Loucy (cell line): ENCODE data around the gene SDR9C7.

Experiments
- CTCF ChIP-seq: fragments of 200-600 bp; sonication (generic); conservative IDR thresholded peaks from 2 replicates; pipeline ENCODE4 v1.5.1; 2014; ENCODE audit warnings: mild to moderate bottlenecking, antibody characterized with exemption, low read length
- EZH2phosphoT487 ChIP-seq: fragments of 200-600 bp; IDR thresholded peaks from 2 replicates; pipeline ENCODE4 v1.6.1; 2018; ENCODE audit warnings: antibody characterized with exemption, mild to moderate bottlenecking, moderate library complexity, borderline replicate concordance

GRCh38 chr12:56921346-56921745, 12.9 kb downstream of the SDR9C7 start:
- TF ChIP-seq CTCF (no peak), EZH2phosphoT487 (no peak)
